Spleen (tissue), 7 donors: ENCODE results near the gene CITED2.

Experiments
- CTCF ChIP-seq, 11 experiments: fragments of 200-600 bp in 7 of 11; fragments of 450-650 bp in 4 of 11; sonication (generic) in 4 of 11; IDR thresholded peaks in 8 of 11; conservative IDR thresholded peaks in 3 of 11; 1 replicate in 7 of 11; 2 replicates in 4 of 11; pipeline versions ENCODE4 v1.4.0 to v1.8.0; 2016 to 2021; ENCODE audit warnings: antibody characterized with exemption in 11 of 11, inconsistent platforms in 4 of 11, mild to moderate bottlenecking in 1 of 11
- POLR2A ChIP-seq, 3 donors: fragments of 450-650 bp; IDR thresholded peaks; one replicate each; pipeline ENCODE4 v1.5.1; 2017; ENCODE audit warnings: antibody characterized with exemption in 3 of 3, mild to moderate bottlenecking in 1 of 3
- donor health status: DM: no; HTN: no; CAD: no; lungs with moderate emphysema.
- donor health status: DM: no; HTN: no; CAD: no.
- donor health status: DM: no; HTN: no; CAD: no.

- no peak for TF ChIP-seq CTCF (IDR thresholded peaks at IDR 0.05 in 8 of 11, conservative IDR thresholded peaks at IDR 0.05 in 3 of 11)
- TF ChIP-seq POLR2A (IDR thresholded peaks at IDR 0.05): peak in 1 of 3 donors; percentile 22
These were observed 2.8 kb downstream of the CITED2 start for GRCh38 chr6:139371421-139372203.
